Vagina (tissue), 2 donors: ENCODE data around the gene TMEM163. TPM values are rescaled to one million over a fixed set of nuclear protein-coding genes. Genes with fewer than 3 reads are reported as not detected.

Experiments
- DNase-seq, 2 donors: peaks; one replicate each; pipeline ENCODE4 v3.0.0-alpha.2; 2017; ENCODE audit errors: extremely low spot score in 2 of 2
- H3K27ac ChIP-seq: fragments of 200-600 bp; sonication (generic); one replicate; pipeline ENCODE4 v1.5.1; 2019
- H3K27me3 ChIP-seq: fragments of 200-600 bp; sonication (generic); one replicate; pipeline ENCODE4 v1.5.1; 2019
- H3K36me3 ChIP-seq, 2 donors: fragments of 200-600 bp; sonication (generic); one replicate each; pipeline ENCODE4 v1.5.1; 2017 to 2019
- H3K4me1 ChIP-seq: fragments of 200-600 bp; sonication (generic); one replicate; pipeline ENCODE4 v1.5.1; 2019
- H3K4me3 ChIP-seq, 2 donors: fragments of 200-600 bp; sonication (generic); 1 replicate in 1 of 2; 2 replicates in 1 of 2; pipeline ENCODE4 v1.5.1; 2016 to 2019
- H3K9me3 ChIP-seq: fragments of 200-600 bp; sonication (generic); one replicate; pipeline ENCODE4 v1.5.1; 2019
- CTCF ChIP-seq, 3 experiments: fragments of 450-650 bp in 2 of 3; fragments of 200-600 bp in 1 of 3; sonication (generic) in 1 of 3; IDR thresholded peaks; one replicate each; pipeline ENCODE4 v1.5.1; 2017 to 2019; ENCODE audit warnings: antibody characterized with exemption in 3 of 3, mild to moderate bottlenecking in 2 of 3, moderate library complexity in 2 of 3
- POLR2A ChIP-seq, 2 donors: fragments of 450-650 bp; IDR thresholded peaks; one replicate each; pipeline ENCODE4 v1.6.1; 2017; ENCODE audit warnings: antibody characterized with exemption in 2 of 2, mild to moderate bottlenecking in 2 of 2, moderate library complexity in 2 of 2
- POLR2AphosphoS5 ChIP-seq, 2 donors: sonication (generic); formaldehyde crosslinking; IDR thresholded peaks; one replicate each; pipeline ENCODE4 v1.9.0; 2017; ENCODE audit warnings: antibody characterized with exemption in 2 of 2, mild to moderate bottlenecking in 2 of 2, low read depth in 1 of 2; ENCODE audit not compliant: insufficient read depth in 1 of 2
- intact Hi-C: fragments of 100-400 bp; cut with DNase I; formaldehyde crosslinking; loops from one replicate; pipeline ENCODE4 v1.15.1; 2023
- total RNA-seq: library from RNA; depleted of rRNA; stranded (reverse); fragments of >200 nt; gene quantifications from one replicate; pipeline ENCODE4 v1.2.3, GENCODE V29; 2016

Gene TMEM163
- total RNA-seq, 1 donor from 2014 or later: not detected

GRCh38 chr2:134717286-134718022 lies 1.3 kb downstream of the TMEM163 start:
- intact Hi-C loops: no loop called here
- Histone ChIP-seq H3K4me1 (peaks cover 11% of the 10 kb centered on the region), H3K9me3 (no peaks in the 10 kb centered on the region), H3K4me3 (peak overlapping the region in 1 of 2 donors; percentile 48), H3K36me3 (no peaks in the 10 kb centered on the region), H3K27me3 (no peaks in the 10 kb centered on the region), H3K27ac (no peak overlapping the region)
- TF ChIP-seq POLR2AphosphoS5 (IDR thresholded peaks at IDR 0.05; ENCODE audit: insufficient read depth in 1 of 2, low read depth in 1 of 2): no peak
- no peak for TF ChIP-seq POLR2A (IDR thresholded peaks at IDR 0.05)
- no peak for TF ChIP-seq CTCF (IDR thresholded peaks at IDR 0.05)
- no peak for DNase-seq

- no peak for TF ChIP-seq CTCF (IDR thresholded peaks at IDR 0.05)
- no peak for TF ChIP-seq POLR2AphosphoS5 (IDR thresholded peaks at IDR 0.05; ENCODE audit: insufficient read depth in 1 of 2, low read depth in 1 of 2)
- TF ChIP-seq POLR2A (IDR thresholded peaks at IDR 0.05): no peak
- H3K27me3 ChIP-seq: no peaks in the 10 kb centered on the region
- no peak for DNase-seq
- intact Hi-C loops: no loop called here
- no peaks in the 10 kb centered on the region for H3K36me3 ChIP-seq
- H3K4me1 ChIP-seq: peaks cover 11% of the 10 kb centered on the region
- no peak overlapping the region for H3K27ac ChIP-seq
- H3K4me3 ChIP-seq: no peak overlapping the region
- no peaks in the 10 kb centered on the region for H3K9me3 ChIP-seq
Measured at GRCh38 chr2:134716721-134717243, 2.0 kb downstream of the TMEM163 start.

GRCh38 chr2:134715932-134716643 lies 2.7 kb downstream of the TMEM163 start:
- Histone ChIP-seq H3K36me3 (no peaks in the 10 kb centered on the region), H3K27me3 (no peaks in the 10 kb centered on the region), H3K9me3 (no peaks in the 10 kb centered on the region), H3K27ac (no peak overlapping the region), H3K4me3 (no peak overlapping the region), H3K4me1 (peaks cover 11% of the 10 kb centered on the region)
- intact Hi-C loops: no loop called here
- DNase-seq: no peak
- TF ChIP-seq POLR2AphosphoS5 (IDR thresholded peaks at IDR 0.05; ENCODE audit: insufficient read depth in 1 of 2, low read depth in 1 of 2) (no peak), CTCF (IDR thresholded peaks at IDR 0.05) (no peak), POLR2A (IDR thresholded peaks at IDR 0.05) (no peak)

GRCh38 chr2:134714228-134714627 lies 4.6 kb downstream of the TMEM163 start:
- no peaks in the 10 kb centered on the region for H3K36me3 ChIP-seq
- H3K4me3 ChIP-seq: no peak overlapping the region
- H3K4me1 ChIP-seq: peaks cover 11% of the 10 kb centered on the region
- H3K27ac ChIP-seq: no peak overlapping the region
- TF ChIP-seq CTCF (IDR thresholded peaks at IDR 0.05) (no peak), POLR2A (IDR thresholded peaks at IDR 0.05) (no peak), POLR2AphosphoS5 (IDR thresholded peaks at IDR 0.05; ENCODE audit: insufficient read depth in 1 of 2, low read depth in 1 of 2) (no peak)
- intact Hi-C loops: no loop called here
- no peaks in the 10 kb centered on the region for H3K9me3 ChIP-seq
- DNase-seq: no peak
- H3K27me3 ChIP-seq: no peaks in the 10 kb centered on the region
